LNCAP (cell line): ENCODE measurements around the gene OSBPL10.

Source experiments
- TF ChIP-seq, protein P1 (sequence below): fragments of 450-650 bp; IDR thresholded peaks from 2 replicates; pipeline ENCODE4 v1.5.1; 2017; ENCODE audit warnings: mild to moderate bottlenecking

The OSBPL10 gene

DNA sequence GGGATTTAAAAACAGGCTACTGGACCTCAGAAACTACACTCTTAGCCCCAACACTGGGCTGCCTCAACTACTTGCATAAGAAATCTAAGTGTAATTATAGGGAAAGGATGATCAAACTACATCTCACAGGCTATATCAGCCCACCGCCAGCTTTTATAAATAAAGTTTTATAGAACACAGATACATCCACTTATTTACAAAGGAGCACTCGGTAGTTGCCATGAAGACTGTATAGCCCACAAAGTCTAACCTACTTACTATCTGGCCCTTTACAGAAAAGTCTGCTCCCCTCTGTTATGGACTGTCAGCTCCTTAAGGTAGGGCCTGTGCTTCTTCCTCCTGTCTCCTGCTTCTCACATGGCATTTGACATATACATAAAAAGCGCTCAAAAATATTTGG is 9.5 kb downstream of the OSBPL10 start:
- TF ChIP-seq, protein P1, sequence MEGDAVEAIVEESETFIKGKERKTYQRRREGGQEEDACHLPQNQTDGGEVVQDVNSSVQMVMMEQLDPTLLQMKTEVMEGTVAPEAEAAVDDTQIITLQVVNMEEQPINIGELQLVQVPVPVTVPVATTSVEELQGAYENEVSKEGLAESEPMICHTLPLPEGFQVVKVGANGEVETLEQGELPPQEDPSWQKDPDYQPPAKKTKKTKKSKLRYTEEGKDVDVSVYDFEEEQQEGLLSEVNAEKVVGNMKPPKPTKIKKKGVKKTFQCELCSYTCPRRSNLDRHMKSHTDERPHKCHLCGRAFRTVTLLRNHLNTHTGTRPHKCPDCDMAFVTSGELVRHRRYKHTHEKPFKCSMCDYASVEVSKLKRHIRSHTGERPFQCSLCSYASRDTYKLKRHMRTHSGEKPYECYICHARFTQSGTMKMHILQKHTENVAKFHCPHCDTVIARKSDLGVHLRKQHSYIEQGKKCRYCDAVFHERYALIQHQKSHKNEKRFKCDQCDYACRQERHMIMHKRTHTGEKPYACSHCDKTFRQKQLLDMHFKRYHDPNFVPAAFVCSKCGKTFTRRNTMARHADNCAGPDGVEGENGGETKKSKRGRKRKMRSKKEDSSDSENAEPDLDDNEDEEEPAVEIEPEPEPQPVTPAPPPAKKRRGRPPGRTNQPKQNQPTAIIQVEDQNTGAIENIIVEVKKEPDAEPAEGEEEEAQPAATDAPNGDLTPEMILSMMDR = no peak

DNA sequence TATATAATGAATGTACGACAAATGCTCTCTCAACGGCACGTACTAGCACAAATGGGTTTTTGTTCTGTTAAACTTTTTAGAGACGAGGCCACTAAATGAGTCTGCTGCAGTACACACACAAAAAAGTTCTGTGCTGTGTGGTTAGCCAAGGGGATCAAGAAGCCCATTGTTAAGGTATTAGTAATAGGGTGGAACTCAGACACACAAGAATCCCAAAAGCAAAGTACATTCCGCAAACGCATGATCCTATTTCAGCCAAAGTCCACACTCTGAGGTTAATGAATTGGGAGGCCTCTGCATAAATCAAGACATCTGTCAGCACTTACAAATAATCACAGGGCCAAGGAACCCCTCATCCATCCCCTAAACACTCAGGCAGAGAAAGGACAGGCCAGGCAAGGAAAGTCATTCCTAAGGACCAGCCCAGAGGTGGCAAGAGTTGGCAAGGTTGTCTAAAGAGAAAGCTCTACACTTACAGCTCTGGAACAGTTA is 12.1 kb downstream of the OSBPL10 start:
- TF ChIP-seq, protein P1 = no peak

DNA sequence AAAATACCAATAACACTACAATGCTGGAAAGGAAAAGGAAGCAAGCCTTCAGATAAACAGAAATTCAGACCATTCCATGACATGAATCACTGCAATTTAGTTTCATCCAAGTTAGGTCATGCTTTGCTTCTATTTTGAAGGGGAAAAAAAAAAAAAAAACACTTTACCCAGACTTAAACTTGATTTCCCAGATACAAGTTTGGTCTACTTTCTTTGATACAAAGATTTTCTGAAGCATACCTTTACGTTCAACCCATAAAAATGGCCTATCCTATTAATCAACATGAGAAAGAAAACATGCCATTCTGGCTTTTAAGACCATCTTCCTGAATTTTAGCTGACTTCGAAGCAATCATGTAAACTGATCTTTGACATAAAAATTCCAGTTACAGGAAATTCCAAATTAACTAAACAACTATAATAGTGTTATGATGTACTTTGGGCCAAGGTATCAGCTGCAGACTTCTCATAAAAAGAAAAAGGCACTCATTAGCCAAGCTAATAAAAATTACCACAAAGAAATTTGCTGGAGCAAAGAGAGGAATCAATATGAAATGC is 12.6 kb downstream of the OSBPL10 start:
- TF ChIP-seq, protein P1 = no peak

- TF ChIP-seq, protein P1 = no peak
These were observed 13.5 kb downstream of the OSBPL10 start for GRCh38 chr3:31967592-31967991.

DNA sequence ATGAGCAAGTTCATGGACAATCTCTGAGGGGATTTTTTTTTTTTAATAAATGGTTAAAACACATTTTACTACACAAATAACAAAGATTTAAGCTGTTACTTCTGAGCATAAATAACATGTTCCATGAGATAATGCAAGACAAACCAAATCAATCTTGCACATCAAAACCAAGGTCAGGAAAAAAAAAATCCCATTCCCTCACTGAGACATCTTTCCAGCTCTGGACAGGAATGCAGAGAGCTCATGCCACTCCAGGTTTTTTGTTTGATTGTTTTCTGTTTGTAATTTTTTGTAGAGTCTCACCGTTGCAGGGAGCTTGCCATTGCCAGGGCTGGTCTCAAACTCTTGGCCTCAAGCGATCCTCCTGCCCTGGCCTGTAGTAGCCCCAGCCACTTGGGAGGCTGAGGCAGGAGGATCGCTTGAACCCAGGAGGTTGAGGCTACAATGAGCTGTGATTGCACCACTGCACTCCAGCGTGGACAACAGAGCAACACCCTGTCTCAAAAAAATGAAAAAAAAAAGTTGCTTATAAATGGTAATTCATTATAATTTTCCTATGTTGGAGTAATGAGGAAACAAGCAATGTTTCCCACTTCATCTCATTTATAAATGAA is 14.0 kb downstream of the OSBPL10 start:
- TF ChIP-seq, protein P1 = no peak

DNA sequence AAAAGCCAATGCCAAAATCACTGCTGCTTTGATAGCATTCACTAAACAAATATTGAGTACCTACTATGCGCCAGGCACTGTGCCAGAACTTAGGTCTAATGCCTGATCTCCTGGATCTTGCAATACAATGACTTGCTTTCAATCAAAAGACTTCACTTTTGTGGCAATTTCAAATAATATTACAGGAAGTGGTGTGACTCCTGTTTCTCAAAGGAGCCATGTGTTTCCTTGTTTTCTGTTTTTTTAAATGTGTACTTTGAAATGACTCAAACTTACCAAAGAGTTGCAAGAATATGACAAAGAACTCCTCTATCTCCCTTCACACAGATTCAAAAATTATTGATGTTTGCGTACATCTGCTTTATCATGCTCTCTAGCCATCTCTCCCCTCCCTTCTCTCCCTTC is 18.3 kb downstream of the OSBPL10 start:
- TF ChIP-seq, protein P1 = no peak

- TF ChIP-seq, protein P1 = no peak
These were observed 20.1 kb downstream of the OSBPL10 start for GRCh38 chr3:31960793-31961431.
